ENCODE measurements around the gene MRPS15.

GRCh38 chr1:36511804-36512798 is 47.9 kb upstream of the MRPS15 start:
- TF ChIP-seq CTCF (conservative IDR thresholded peaks at IDR 0.05; ENCODE audit: low read length) (no peak), EZH2phosphoT487 (IDR thresholded peaks at IDR 0.05; ENCODE audit: borderline replicate concordance, low read depth, low read length) (no peak)
